ENCODE measurements around the gene COPE. TPM values are rescaled to one million over a fixed set of nuclear protein-coding genes. Genes with fewer than 3 reads are reported as not detected.

Gene COPE
- total and polyA plus RNA-seq, 10 donors: 135 to 261 (median 180) TPM

GRCh38 chr19:18857223-18857622 is 62.0 kb downstream of the COPE start:
- DNase-seq: peak; percentile 66
- Histone ChIP-seq H3K27ac (no peak overlapping the region), H3K36me3 (peaks cover 12 to 100% (median 100%) of the 10 kb centered on the region in 6 donors), H3K9me3 (no peaks in the 10 kb centered on the region), H3K27me3 (replicated peaks in 1 of 7) (no peaks in the 10 kb centered on the region), H3K4me3 (no peak overlapping the region), H3K4me1 (peaks cover 0 to 39% (median 22%) of the 10 kb centered on the region in 6 donors)
- TF ChIP-seq POLR2AphosphoS5 (IDR thresholded peaks at IDR 0.05): no peak
- TF ChIP-seq POLR2A (IDR thresholded peaks at IDR 0.05): no peak
- TF ChIP-seq, protein P1, sequence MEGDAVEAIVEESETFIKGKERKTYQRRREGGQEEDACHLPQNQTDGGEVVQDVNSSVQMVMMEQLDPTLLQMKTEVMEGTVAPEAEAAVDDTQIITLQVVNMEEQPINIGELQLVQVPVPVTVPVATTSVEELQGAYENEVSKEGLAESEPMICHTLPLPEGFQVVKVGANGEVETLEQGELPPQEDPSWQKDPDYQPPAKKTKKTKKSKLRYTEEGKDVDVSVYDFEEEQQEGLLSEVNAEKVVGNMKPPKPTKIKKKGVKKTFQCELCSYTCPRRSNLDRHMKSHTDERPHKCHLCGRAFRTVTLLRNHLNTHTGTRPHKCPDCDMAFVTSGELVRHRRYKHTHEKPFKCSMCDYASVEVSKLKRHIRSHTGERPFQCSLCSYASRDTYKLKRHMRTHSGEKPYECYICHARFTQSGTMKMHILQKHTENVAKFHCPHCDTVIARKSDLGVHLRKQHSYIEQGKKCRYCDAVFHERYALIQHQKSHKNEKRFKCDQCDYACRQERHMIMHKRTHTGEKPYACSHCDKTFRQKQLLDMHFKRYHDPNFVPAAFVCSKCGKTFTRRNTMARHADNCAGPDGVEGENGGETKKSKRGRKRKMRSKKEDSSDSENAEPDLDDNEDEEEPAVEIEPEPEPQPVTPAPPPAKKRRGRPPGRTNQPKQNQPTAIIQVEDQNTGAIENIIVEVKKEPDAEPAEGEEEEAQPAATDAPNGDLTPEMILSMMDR (IDR thresholded peaks at IDR 0.05 in 8 of 11, conservative IDR thresholded peaks at IDR 0.05 in 3 of 11): no peak
- intact Hi-C loops (cut with DNase I; ENCODE audit: low total_unique reads): no loop called here
- 91 to 98% (median 94%) methylated on average over 6 to 13 of the region's 13 CpGs for WGBS, 5 donors

GRCh38 chr19:18856385-18857126 is 62.6 kb downstream of the COPE start:
- DNase-seq: no peak
- H3K4me3 ChIP-seq: no peak overlapping the region
- H3K36me3 ChIP-seq: peaks cover 12 to 100% (median 100%) of the 10 kb centered on the region in 6 donors
- TF ChIP-seq POLR2A (IDR thresholded peaks at IDR 0.05) (no peak), POLR2AphosphoS5 (IDR thresholded peaks at IDR 0.05) (peak in 1 of 3 donors; percentile 43)
- TF ChIP-seq, protein P1 (IDR thresholded peaks at IDR 0.05 in 8 of 11, conservative IDR thresholded peaks at IDR 0.05 in 3 of 11): no peak
- intact Hi-C loops (cut with DNase I; ENCODE audit: low total_unique reads): no loop called here
- WGBS, 5 donors: 93 to 94% (median 93%) methylated on average over 19 to 22 of the region's 22 CpGs
- H3K27me3 ChIP-seq (replicated peaks in 1 of 7): no peaks in the 10 kb centered on the region
- no peak overlapping the region for H3K27ac ChIP-seq
- no peaks in the 10 kb centered on the region for H3K9me3 ChIP-seq
- H3K4me1 ChIP-seq: peaks cover 0 to 36% (median 20%) of the 10 kb centered on the region in 6 donors

DNA sequence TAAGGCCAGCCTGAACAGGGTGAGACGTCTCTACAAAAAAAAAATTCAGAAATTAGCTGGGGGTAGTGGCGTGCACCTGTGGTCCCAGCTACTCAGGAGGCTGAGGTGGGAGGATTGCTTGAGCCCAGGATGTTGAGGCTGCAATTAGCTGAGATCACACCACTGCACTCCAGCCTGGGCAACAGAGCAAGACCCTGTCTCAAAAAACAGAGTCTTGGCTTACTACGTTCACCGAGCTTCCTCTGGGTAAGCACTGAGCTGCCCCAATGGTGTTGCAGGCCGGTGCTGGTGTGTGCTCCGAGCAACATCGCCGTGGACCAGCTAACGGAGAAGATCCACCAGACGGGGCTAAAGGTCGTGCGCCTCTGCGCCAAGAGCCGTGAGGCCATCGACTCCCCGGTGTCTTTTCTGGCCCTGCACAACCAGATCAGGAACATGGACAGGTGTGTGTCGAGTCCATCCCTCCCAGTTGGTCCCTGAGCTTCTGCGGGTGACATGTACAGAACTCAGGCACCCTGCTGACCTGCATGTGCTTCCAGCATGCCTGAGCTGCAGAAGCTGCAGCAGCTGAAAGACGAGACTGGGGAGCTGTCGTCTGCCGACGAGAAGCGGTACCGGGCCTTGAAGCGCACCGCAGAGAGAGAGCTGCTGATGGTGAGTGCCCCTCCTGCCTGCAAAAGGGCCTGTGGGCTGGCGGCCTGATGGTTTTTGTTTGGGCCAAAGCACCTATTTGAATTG is 63.4 kb downstream of the COPE start:
- peaks cover 11 to 100% (median 100%) of the 10 kb centered on the region in 6 donors for H3K36me3 ChIP-seq

More for the DNA sequence above, 63.4 kb downstream of the COPE start:
- Histone ChIP-seq H3K27ac (no peak overlapping the region), H3K27me3 (replicated peaks in 1 of 7) (no peaks in the 10 kb centered on the region), H3K9me3 (no peaks in the 10 kb centered on the region), H3K4me3 (no peak overlapping the region), H3K4me1 (peaks cover 0 to 36% (median 15%) of the 10 kb centered on the region in 6 donors)
- intact Hi-C loops (cut with DNase I; ENCODE audit: low total_unique reads): no loop called here
- no peak for TF ChIP-seq POLR2A (IDR thresholded peaks at IDR 0.05)
- TF ChIP-seq POLR2AphosphoS5 (IDR thresholded peaks at IDR 0.05): peak; percentile 18 to 59 (median 22)
- TF ChIP-seq, protein P1 (IDR thresholded peaks at IDR 0.05 in 8 of 11, conservative IDR thresholded peaks at IDR 0.05 in 3 of 11): no peak
- DNase-seq: peak; percentile 67
- 91 to 97% (median 95%) methylated on average over 23 to 27 of the region's 27 CpGs for WGBS, 5 donors

Data from spleen (tissue), 11 donors.